ENCODE measurements around the gene TMCC1.

TMCC1 gene

DNA sequence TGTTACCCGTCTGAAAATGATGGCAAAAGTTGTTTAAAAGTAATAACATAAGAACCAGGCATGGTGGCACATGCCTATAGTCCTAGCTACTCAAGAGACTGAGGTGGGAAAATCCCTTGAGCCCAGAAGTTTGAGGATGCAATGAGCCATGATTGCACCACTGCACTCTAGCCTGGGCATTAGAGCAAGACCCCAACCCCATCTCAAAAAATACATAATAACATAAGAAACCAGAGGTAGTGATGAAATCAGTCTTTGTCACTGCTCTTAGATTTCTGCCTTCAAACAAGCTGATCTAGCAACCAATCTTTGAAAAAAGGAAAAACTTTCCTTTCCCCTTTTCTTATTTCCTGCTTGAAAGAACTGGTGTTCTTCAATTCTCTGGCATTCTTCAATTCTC, 71.3 kb downstream of the TMCC1 start:
- Histone ChIP-seq H3K36me3 (ENCODE audit: insufficient read depth, low read length) (no peaks in the 10 kb centered on the region), H3K9ac (ENCODE audit: insufficient read length) (no peak overlapping the region)

GRCh38 chr3:129820587-129820986, 72.9 kb downstream of the TMCC1 start:
- no peak overlapping the region for H3K4me3 ChIP-seq
- no peaks in the 10 kb centered on the region for H3K36me3 ChIP-seq (ENCODE audit: insufficient read depth, low read length)
- no peaks in the 10 kb centered on the region for H3K9me3 ChIP-seq (ENCODE audit: low read depth, low read length)
- no peak overlapping the region for H3K9ac ChIP-seq (ENCODE audit: insufficient read length)
- TF ChIP-seq EZH2 (IDR thresholded peaks at IDR 0.05) (no peak), FOXP2 (optimal IDR thresholded peaks at IDR 0.05; ENCODE audit: control extremely low read depth, extremely low read length, insufficient read depth) (no peak), POLR2AphosphoS5 (IDR thresholded peaks at IDR 0.05; ENCODE audit: borderline replicate concordance, low read depth, low read length) (no peak)
- H3K27ac ChIP-seq = no peak overlapping the region
- DNase-seq (ENCODE audit: low read depth, low spot score) = no peak

More for the DNA sequence above, 71.3 kb downstream of the TMCC1 start:
- no peaks in the 10 kb centered on the region for H3K9me3 ChIP-seq (ENCODE audit: low read depth, low read length)
- TF ChIP-seq FOXP2 (optimal IDR thresholded peaks at IDR 0.05; ENCODE audit: control extremely low read depth, extremely low read length, insufficient read depth) (no peak), POLR2AphosphoS5 (IDR thresholded peaks at IDR 0.05; ENCODE audit: borderline replicate concordance, low read depth, low read length) (no peak), EZH2 (IDR thresholded peaks at IDR 0.05) (no peak)
- H3K27ac ChIP-seq = no peak overlapping the region
- DNase-seq (ENCODE audit: low read depth, low spot score) = no peak
- no peak overlapping the region for H3K4me3 ChIP-seq

- Histone ChIP-seq H3K9ac (ENCODE audit: insufficient read length) (no peak overlapping the region), H3K4me3 (no peak overlapping the region), H3K9me3 (ENCODE audit: low read depth, low read length) (0 out of 2 replicates have a peak, but pooled peaks cover 3% of the 10 kb centered on the region), H3K36me3 (ENCODE audit: insufficient read depth, low read length) (peaks cover 4% of the 10 kb centered on the region; the same call in 1 of the 2 replicates), H3K27ac (no peak overlapping the region)
- DNase-seq (ENCODE audit: low read depth, low spot score) = no peak
- no peak for TF ChIP-seq POLR2AphosphoS5 (IDR thresholded peaks at IDR 0.05; ENCODE audit: borderline replicate concordance, low read depth, low read length)
- no peak for TF ChIP-seq FOXP2 (optimal IDR thresholded peaks at IDR 0.05; ENCODE audit: control extremely low read depth, extremely low read length, insufficient read depth)
- TF ChIP-seq EZH2 (IDR thresholded peaks at IDR 0.05) = no peak
Observed at GRCh38 chr3:129812589-129812988, 80.9 kb downstream of the TMCC1 start.

GRCh38 chr3:129809297-129809696, 84.2 kb downstream of the TMCC1 start:
- H3K27ac ChIP-seq = no peak overlapping the region
- H3K9ac ChIP-seq (ENCODE audit: insufficient read length) = no peak overlapping the region
- no peak overlapping the region for H3K4me3 ChIP-seq
- H3K9me3 ChIP-seq (ENCODE audit: low read depth, low read length) = 0 out of 2 replicates have a peak, but pooled peaks cover 3% of the 10 kb centered on the region
- TF ChIP-seq EZH2 (IDR thresholded peaks at IDR 0.05) = no peak
- no peak for TF ChIP-seq POLR2AphosphoS5 (IDR thresholded peaks at IDR 0.05; ENCODE audit: borderline replicate concordance, low read depth, low read length)
- TF ChIP-seq FOXP2 (optimal IDR thresholded peaks at IDR 0.05; ENCODE audit: control extremely low read depth, extremely low read length, insufficient read depth) = no peak
- peaks cover 4% of the 10 kb centered on the region; the same call in 1 of the 2 replicates for H3K36me3 ChIP-seq (ENCODE audit: insufficient read depth, low read length)
- no peak for DNase-seq (ENCODE audit: low read depth, low spot score)

GRCh38 chr3:129796146-129796545, 97.4 kb downstream of the TMCC1 start:
- Histone ChIP-seq H3K4me3 (no peak overlapping the region), H3K9me3 (ENCODE audit: low read depth, low read length) (no peaks in the 10 kb centered on the region), H3K36me3 (ENCODE audit: insufficient read depth, low read length) (no peaks in the 10 kb centered on the region), H3K27ac (no peak overlapping the region), H3K9ac (ENCODE audit: insufficient read length) (no peak overlapping the region)
- no peak for TF ChIP-seq FOXP2 (optimal IDR thresholded peaks at IDR 0.05; ENCODE audit: control extremely low read depth, extremely low read length, insufficient read depth)
- no peak for TF ChIP-seq EZH2 (IDR thresholded peaks at IDR 0.05)
- TF ChIP-seq POLR2AphosphoS5 (IDR thresholded peaks at IDR 0.05; ENCODE audit: borderline replicate concordance, low read depth, low read length) = no peak
- no peak for DNase-seq (ENCODE audit: low read depth, low spot score)

DNA sequence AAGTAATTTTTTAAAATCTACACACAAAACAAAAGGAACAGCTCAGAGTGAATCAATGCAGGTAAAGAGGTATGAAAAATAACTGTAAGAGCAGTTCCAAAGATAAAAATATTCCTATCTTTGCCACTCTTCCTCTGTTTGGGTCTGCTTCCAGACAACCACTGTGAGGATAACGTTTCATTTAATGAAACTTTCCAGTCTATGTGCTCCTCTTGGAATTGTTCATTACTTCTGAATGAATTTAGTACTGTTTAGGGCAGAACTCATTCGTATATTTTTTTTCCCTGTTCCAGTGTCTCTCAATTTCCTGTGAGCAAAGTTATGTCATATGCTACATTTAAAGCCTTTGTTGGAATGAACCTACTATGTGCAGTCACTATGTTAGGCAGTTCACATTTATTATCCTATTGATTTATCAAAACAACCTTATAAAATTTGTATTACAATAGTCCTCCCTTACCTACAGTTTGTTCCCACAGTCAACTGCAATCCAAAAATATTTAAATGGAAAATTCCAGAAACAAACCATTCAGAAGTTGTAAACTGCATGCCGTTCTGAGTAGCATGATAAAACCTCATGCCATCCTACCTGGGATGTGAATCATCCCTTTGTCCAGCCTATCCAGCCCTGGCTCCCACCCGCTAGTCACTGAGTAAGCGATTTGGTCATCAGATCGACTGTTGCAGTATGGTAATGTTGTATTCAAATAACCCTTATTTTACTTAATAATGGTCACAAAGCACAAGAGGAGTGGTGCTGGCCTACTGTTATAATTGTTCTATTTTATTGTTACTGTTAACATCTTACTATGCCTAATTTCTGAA, 98.1 kb downstream of the TMCC1 start:
- H3K9ac ChIP-seq (ENCODE audit: insufficient read length) = no peak overlapping the region

GRCh38 chr3:129794311-129795185, 99.0 kb downstream of the TMCC1 start:
- Histone ChIP-seq H3K4me3 (peak overlapping the region; percentile 47), H3K36me3 (ENCODE audit: insufficient read depth, low read length) (no peaks in the 10 kb centered on the region), H3K9me3 (ENCODE audit: low read depth, low read length) (no peaks in the 10 kb centered on the region), H3K27ac (peak overlapping the region; percentile 59), H3K9ac (ENCODE audit: insufficient read length) (peak overlapping the region; percentile 20)
- no peak for DNase-seq (ENCODE audit: low read depth, low spot score)
- TF ChIP-seq POLR2AphosphoS5 (IDR thresholded peaks at IDR 0.05; ENCODE audit: borderline replicate concordance, low read depth, low read length) = no peak
- TF ChIP-seq EZH2 (IDR thresholded peaks at IDR 0.05) = no peak
- no peak for TF ChIP-seq FOXP2 (optimal IDR thresholded peaks at IDR 0.05; ENCODE audit: control extremely low read depth, extremely low read length, insufficient read depth)

More for the DNA sequence above, 98.1 kb downstream of the TMCC1 start:
- DNase-seq (ENCODE audit: low read depth, low spot score) = no peak
- TF ChIP-seq POLR2AphosphoS5 (IDR thresholded peaks at IDR 0.05; ENCODE audit: borderline replicate concordance, low read depth, low read length) = no peak
- TF ChIP-seq EZH2 (IDR thresholded peaks at IDR 0.05) = no peak
- no peak for TF ChIP-seq FOXP2 (optimal IDR thresholded peaks at IDR 0.05; ENCODE audit: control extremely low read depth, extremely low read length, insufficient read depth)
- Histone ChIP-seq H3K4me3 (no peak overlapping the region; the same call in 1 of the 2 replicates), H3K36me3 (ENCODE audit: insufficient read depth, low read length) (no peaks in the 10 kb centered on the region), H3K27ac (peak overlapping the region; percentile 21; the same call in 1 of the 2 replicates), H3K9me3 (ENCODE audit: low read depth, low read length) (no peaks in the 10 kb centered on the region)

DNA sequence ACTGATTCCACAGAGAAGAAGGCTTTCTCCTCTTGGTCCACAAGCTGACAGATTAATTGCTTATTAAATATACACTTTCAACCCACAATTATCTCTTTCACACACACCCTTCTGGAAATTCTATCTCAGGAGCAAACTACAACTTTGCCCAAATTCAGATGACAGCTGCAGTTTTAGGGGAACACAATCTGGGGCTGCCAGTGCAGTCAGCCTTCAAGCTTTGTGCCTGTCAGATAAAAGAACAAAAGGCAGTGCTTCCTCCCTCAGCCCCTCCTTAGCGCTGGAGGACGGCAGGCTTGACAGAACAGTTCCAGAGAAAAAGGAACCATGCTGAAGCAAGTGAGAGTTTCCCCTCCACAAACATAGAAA, 99.6 kb downstream of the TMCC1 start:
- peak overlapping the region; percentile 47 for H3K4me3 ChIP-seq
- peak overlapping the region; percentile 20 for H3K9ac ChIP-seq (ENCODE audit: insufficient read length)
- H3K36me3 ChIP-seq (ENCODE audit: insufficient read depth, low read length) = no peaks in the 10 kb centered on the region
- peak overlapping the region; percentile 59 for H3K27ac ChIP-seq
- DNase-seq (ENCODE audit: low read depth, low spot score) = no peak
- H3K9me3 ChIP-seq (ENCODE audit: low read depth, low read length) = no peaks in the 10 kb centered on the region
- TF ChIP-seq EZH2 (IDR thresholded peaks at IDR 0.05) = no peak
- no peak for TF ChIP-seq POLR2AphosphoS5 (IDR thresholded peaks at IDR 0.05; ENCODE audit: borderline replicate concordance, low read depth, low read length)
- TF ChIP-seq FOXP2 (optimal IDR thresholded peaks at IDR 0.05; ENCODE audit: control extremely low read depth, extremely low read length, insufficient read depth) = no peak
